HUDEP-2 (cell line): Measurements from ENCODE around the gene NEDD4L.
A peak's percentile ranks its signal among the peaks of the same experiment; 100 is the strongest.

Experiments used
- DNase-seq, 76 experiments: peaks; one replicate each; lab custom pipeline; 2025; ENCODE audit not compliant: unreplicated experiment in 76 of 76; lab: John Stamatoyannopoulos, UW

NEDD4L gene

GRCh38 chr18:58110398-58110797, 66.4 kb downstream of the NEDD4L start:
- no peak for DNase-seq

GRCh38 chr18:58112174-58112573, 68.1 kb downstream of the NEDD4L start:
- no peak for DNase-seq

GRCh38 chr18:58113337-58113736, 69.3 kb downstream of the NEDD4L start:
- no peak for DNase-seq

GRCh38 chr18:58114766-58115165, 70.7 kb downstream of the NEDD4L start:
- DNase-seq = no peak

- no peak for DNase-seq
These were observed 72.8 kb downstream of the NEDD4L start for GRCh38 chr18:58116818-58117217.

- DNase-seq = peak in 71 of 76 experiments; percentile 1 to 92 (median 59)
These were observed 73.9 kb downstream of the NEDD4L start for GRCh38 chr18:58117786-58118403.

- no peak for DNase-seq
These were observed 74.5 kb downstream of the NEDD4L start for GRCh38 chr18:58118536-58118935.

GRCh38 chr18:58119819-58120218, 75.8 kb downstream of the NEDD4L start:
- DNase-seq = no peak

GRCh38 chr18:58124475-58124874, 80.4 kb downstream of the NEDD4L start:
- no peak for DNase-seq

GRCh38 chr18:58125183-58125582, 81.2 kb downstream of the NEDD4L start:
- no peak for DNase-seq

GRCh38 chr18:58125756-58126155, 81.7 kb downstream of the NEDD4L start:
- no peak for DNase-seq

GRCh38 chr18:58128381-58129374, 84.7 kb downstream of the NEDD4L start:
- DNase-seq = no peak

GRCh38 chr18:58132595-58133261, 88.7 kb downstream of the NEDD4L start:
- DNase-seq = no peak

GRCh38 chr18:58135183-58135641, 91.2 kb downstream of the NEDD4L start:
- DNase-seq = no peak

- DNase-seq = peak in 69 of 76 experiments; percentile 2 to 86 (median 60)
These were observed 91.8 kb downstream of the NEDD4L start for GRCh38 chr18:58135701-58136331.

GRCh38 chr18:58136879-58137278, 92.9 kb downstream of the NEDD4L start:
- no peak for DNase-seq

- no peak for DNase-seq
These were observed 95.7 kb downstream of the NEDD4L start for GRCh38 chr18:58139459-58140386.

GRCh38 chr18:58140387-58141325, 96.6 kb downstream of the NEDD4L start:
- DNase-seq = peak in 4 of 76 experiments; percentile 10 to 20 (median 14)
